Activated CD8-positive, alpha-beta T cell treated with anti-CD3 and anti-CD28 coated beads, Interleukin-2, amount 10 ng/mL, durations not matched to agents 7 days and 5 days (primary cell): ENCODE measurements around the gene SRBD1. TPM values are rescaled to one million over a fixed set of nuclear protein-coding genes. Genes with fewer than 3 reads are reported as not detected.

Experiments
- ATAC-seq: fragments of 150-1000 bp; cut with Tn5 transposase; one replicate; pipeline ENCODE4 v1.10.0; 2021; ENCODE audit warnings: moderate library complexity
- CTCF ChIA-PET: fragments of 350-600 bp; sonication (Branson Sonifier 250); formaldehyde crosslinking; loops from one replicate; lab custom pipeline; 2021; ENCODE audit warnings: antibody characterized with exemption; lab: Charles Lee
- POLR2A ChIA-PET: fragments of 350-600 bp; sonication (Branson Sonifier 250); formaldehyde crosslinking; loops from one replicate; lab custom pipeline; 2021; ENCODE audit warnings: antibody characterized with exemption; lab: Charles Lee
- DNase-seq: peaks from one replicate; pipeline ENCODE4 v3.0.0-alpha.2; 2020
- H3K27ac Mint-ChIP-seq: one replicate; pipeline ENCODE4 v1.8.0; 2021; ENCODE audit warnings: mild to moderate bottlenecking, mixed read lengths
- H3K27me3 Mint-ChIP-seq: one replicate; pipeline ENCODE4 v1.8.0; 2021; ENCODE audit warnings: low read depth, mixed read lengths
- H3K36me3 Mint-ChIP-seq: one replicate; pipeline ENCODE4 v1.8.0; 2021; ENCODE audit warnings: low read depth, mixed read lengths
- H3K4me1 Mint-ChIP-seq: one replicate; pipeline ENCODE4 v1.8.0; 2021; ENCODE audit warnings: low read depth, mixed read lengths
- H3K4me3 Mint-ChIP-seq: one replicate; pipeline ENCODE4 v1.8.0; 2021; ENCODE audit warnings: mild to moderate bottlenecking, mixed read lengths
- H3K9me3 Mint-ChIP-seq: one replicate; pipeline ENCODE4 v1.8.0; 2022; ENCODE audit warnings: mixed read lengths; ENCODE audit not compliant: insufficient read depth
- total RNA-seq, 2 experiments: library from RNA; stranded (reverse); gene quantifications; one replicate each; pipeline ENCODE4 v1.2.3, GENCODE V29; 2021

The SRBD1 gene
- total RNA-seq, 2 experiments from 2014 or later, result 19.2 to 22.7 TPM

GRCh38 chr2:45533771-45534170, 77.3 kb downstream of the SRBD1 start:
- Mint-ChIP-seq H3K4me1 (no peaks in the 10 kb centered on the region), H3K36me3 (peaks cover 25% of the 10 kb centered on the region), H3K9me3 (no peaks in the 10 kb centered on the region), H3K4me3 (no peak overlapping the region), H3K27me3 (no peaks in the 10 kb centered on the region), H3K27ac (no peak overlapping the region)
- DNase-seq (no peak), ATAC-seq (no peak)
- ChIA-PET CTCF (no interaction called here), POLR2A (no interaction called here)

GRCh38 chr2:45532181-45532580, 78.9 kb downstream of the SRBD1 start:
- Mint-ChIP-seq H3K4me1 (no peaks in the 10 kb centered on the region), H3K9me3 (no peaks in the 10 kb centered on the region), H3K27ac (no peak overlapping the region), H3K36me3 (peaks cover 16% of the 10 kb centered on the region), H3K27me3 (no peaks in the 10 kb centered on the region), H3K4me3 (no peak overlapping the region)
- ChIA-PET CTCF (no interaction called here), POLR2A (no interaction called here)
- DNase-seq (no peak), ATAC-seq (no peak)

DNA sequence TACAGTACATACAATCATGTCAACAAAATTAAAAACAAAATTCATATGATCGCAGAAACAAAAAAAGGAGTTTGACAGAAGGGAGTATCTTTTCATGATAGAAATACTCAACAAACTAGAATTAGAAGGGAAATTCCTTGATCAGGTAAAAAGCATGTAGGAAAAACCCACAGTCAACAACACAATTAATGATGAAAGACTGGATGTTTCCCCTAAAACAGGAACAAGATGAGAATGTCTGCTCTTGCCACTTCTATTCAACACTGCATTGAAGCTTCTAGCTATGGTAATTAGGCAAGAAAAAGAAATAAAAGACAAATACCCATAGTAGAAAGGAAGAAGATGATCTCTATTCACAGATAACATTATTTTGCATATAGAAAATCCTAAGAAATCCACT, 87.1 kb downstream of the SRBD1 start:
- DNase-seq (no peak), ATAC-seq (no peak)
- H3K9me3 Mint-ChIP-seq, result no peaks in the 10 kb centered on the region
- H3K27me3 Mint-ChIP-seq, result no peaks in the 10 kb centered on the region
- CTCF ChIA-PET, result no interaction called here
- H3K36me3 Mint-ChIP-seq, result peaks cover 17% of the 10 kb centered on the region
- H3K27ac Mint-ChIP-seq, result no peak overlapping the region
- no peak overlapping the region for H3K4me3 Mint-ChIP-seq
- H3K4me1 Mint-ChIP-seq, result no peaks in the 10 kb centered on the region
- POLR2A ChIA-PET, result no interaction called here

- H3K27me3 Mint-ChIP-seq, result no peaks in the 10 kb centered on the region
- H3K27ac Mint-ChIP-seq, result no peak overlapping the region
- CTCF ChIA-PET, result no interaction called here
- POLR2A ChIA-PET, result no interaction called here
- ATAC-seq, result no peak
- DNase-seq, result no peak
- no peaks in the 10 kb centered on the region for H3K4me1 Mint-ChIP-seq
- no peaks in the 10 kb centered on the region for H3K9me3 Mint-ChIP-seq
- H3K4me3 Mint-ChIP-seq, result no peak overlapping the region
- peaks cover 12% of the 10 kb centered on the region for H3K36me3 Mint-ChIP-seq
These were observed 92.5 kb downstream of the SRBD1 start for GRCh38 chr2:45518546-45518945.

DNA sequence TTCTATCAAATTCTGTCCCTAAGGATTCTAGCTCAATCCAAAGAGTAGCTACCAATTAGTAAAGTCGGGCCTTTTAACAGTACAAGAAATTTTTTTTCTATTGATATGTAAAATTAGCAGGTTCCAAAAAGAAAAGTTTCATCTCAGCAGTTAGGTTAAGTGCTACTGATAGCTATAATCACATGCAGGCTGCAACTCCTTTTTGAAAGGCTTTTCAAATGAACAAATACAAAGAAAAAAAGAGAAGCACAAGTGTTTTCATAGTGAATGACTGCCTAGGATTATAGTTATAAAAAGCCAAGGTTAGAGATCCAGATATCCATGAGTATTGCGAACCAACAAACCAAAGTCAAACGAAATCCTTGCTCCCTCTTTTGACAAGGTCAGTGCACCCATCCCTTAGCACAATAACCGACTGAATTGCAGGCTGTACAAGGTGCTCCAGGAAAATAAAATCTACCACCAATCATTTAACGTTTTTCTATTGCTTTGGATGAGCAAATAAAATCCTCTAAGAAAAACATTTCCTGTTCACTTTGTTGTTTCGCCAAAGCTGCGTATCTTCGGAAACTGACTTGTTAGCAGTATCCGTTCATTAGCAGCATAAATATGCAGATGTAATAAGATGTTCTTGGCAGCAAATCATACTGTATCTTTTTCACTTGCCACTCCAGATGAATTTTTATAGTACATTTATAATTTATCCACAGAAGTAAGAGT, 100.2 kb downstream of the SRBD1 start:
- Mint-ChIP-seq H3K9me3 (no peaks in the 10 kb centered on the region), H3K27ac (no peak overlapping the region), H3K36me3 (peaks cover 5% of the 10 kb centered on the region), H3K4me1 (no peaks in the 10 kb centered on the region), H3K27me3 (no peaks in the 10 kb centered on the region), H3K4me3 (no peak overlapping the region)
- DNase-seq, result no peak
- ChIA-PET POLR2A (no interaction called here), CTCF (no interaction called here)
- no peak for ATAC-seq

DNA sequence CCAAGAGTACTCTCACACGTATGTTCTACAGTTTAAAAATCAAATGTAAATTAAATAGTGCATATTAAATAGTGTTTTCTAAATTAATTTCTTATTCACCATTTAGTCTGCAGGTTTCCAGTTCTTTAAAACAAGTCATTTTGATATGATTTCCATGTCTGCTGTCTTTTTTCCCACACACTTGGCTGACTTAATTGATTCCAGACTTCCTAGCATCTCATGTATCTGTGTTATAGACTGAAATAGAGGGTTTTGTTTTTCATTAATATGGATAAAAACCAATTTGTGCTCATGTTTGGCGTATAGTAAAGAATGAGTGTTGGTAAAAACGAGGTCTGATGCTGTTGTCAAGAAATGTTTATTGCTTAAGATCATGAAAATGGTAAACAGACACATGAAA, 104.3 kb downstream of the SRBD1 start:
- no peak for DNase-seq
- Mint-ChIP-seq H3K4me3 (no peak overlapping the region), H3K9me3 (no peaks in the 10 kb centered on the region), H3K27me3 (no peaks in the 10 kb centered on the region), H3K36me3 (peaks cover 14% of the 10 kb centered on the region), H3K4me1 (no peaks in the 10 kb centered on the region), H3K27ac (no peak overlapping the region)
- ChIA-PET POLR2A (no interaction called here), CTCF (no interaction called here)
- no peak for ATAC-seq

GRCh38 chr2:45505138-45505537, 105.9 kb downstream of the SRBD1 start:
- CTCF ChIA-PET, result interaction anchor here (0.7 to 1.5 kb wide), 3 partner anchors 9 to 12 kb away, joined by 3 to 5 read pairs (median 4); no protein-coding TSS in a partner anchor
- no peaks in the 10 kb centered on the region for H3K4me1 Mint-ChIP-seq
- no peak overlapping the region for H3K27ac Mint-ChIP-seq
- H3K4me3 Mint-ChIP-seq, result no peak overlapping the region
- POLR2A ChIA-PET, result no interaction called here
- H3K9me3 Mint-ChIP-seq, result peaks cover 5% of the 10 kb centered on the region
- ATAC-seq (no peak), DNase-seq (no peak)
- no peaks in the 10 kb centered on the region for H3K27me3 Mint-ChIP-seq
- H3K36me3 Mint-ChIP-seq, result peaks cover 18% of the 10 kb centered on the region

- Mint-ChIP-seq H3K36me3 (peaks cover 20% of the 10 kb centered on the region), H3K27me3 (no peaks in the 10 kb centered on the region), H3K27ac (no peak overlapping the region), H3K9me3 (peaks cover 5% of the 10 kb centered on the region), H3K4me3 (no peak overlapping the region), H3K4me1 (peaks cover 11% of the 10 kb centered on the region)
- ChIA-PET CTCF (no interaction called here), POLR2A (no interaction called here)
- DNase-seq (no peak), ATAC-seq (no peak)
These were observed 112.2 kb downstream of the SRBD1 start for GRCh38 chr2:45498661-45499550.

GRCh38 chr2:45497355-45497754, 113.7 kb downstream of the SRBD1 start:
- ATAC-seq (no peak), DNase-seq (no peak)
- ChIA-PET CTCF (interaction anchor here (1.5 to 1.7 kb wide), 2 partner anchors 81 to 516 kb away, joined by 4 to 7 read pairs; no protein-coding TSS in a partner anchor), POLR2A (no interaction called here)
- peaks cover 5% of the 10 kb centered on the region for H3K9me3 Mint-ChIP-seq
- peaks cover 16% of the 10 kb centered on the region for H3K36me3 Mint-ChIP-seq
- no peak overlapping the region for H3K4me3 Mint-ChIP-seq
- no peaks in the 10 kb centered on the region for H3K27me3 Mint-ChIP-seq
- no peak overlapping the region for H3K27ac Mint-ChIP-seq
- H3K4me1 Mint-ChIP-seq, result peaks cover 11% of the 10 kb centered on the region

DNA sequence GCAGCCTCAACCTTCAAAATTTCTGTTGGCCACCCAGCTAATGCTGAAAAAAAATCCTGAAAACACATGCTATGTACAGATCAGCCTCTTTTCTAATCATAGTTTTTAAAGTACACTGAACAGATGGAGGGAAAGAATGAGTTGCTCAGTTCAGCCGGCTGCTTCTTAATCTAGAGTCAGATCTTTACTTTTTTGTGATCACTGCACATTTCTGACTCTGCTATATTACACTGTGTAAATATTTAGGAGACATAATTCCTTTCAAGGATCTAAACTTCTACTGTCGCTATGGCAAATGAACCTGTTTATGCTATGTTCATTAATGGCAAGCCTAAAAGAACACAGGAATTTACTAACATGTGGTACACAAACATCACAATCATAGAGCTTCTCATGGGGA, 114.2 kb downstream of the SRBD1 start:
- Mint-ChIP-seq H3K4me3 (no peak overlapping the region), H3K27ac (no peak overlapping the region), H3K27me3 (no peaks in the 10 kb centered on the region), H3K36me3 (peaks cover 12% of the 10 kb centered on the region), H3K9me3 (peaks cover 5% of the 10 kb centered on the region), H3K4me1 (peaks cover 11% of the 10 kb centered on the region)
- CTCF ChIA-PET, result interaction anchor here (1.5 to 1.7 kb wide), 2 partner anchors 82 to 516 kb away, joined by 4 to 7 read pairs; no protein-coding TSS in a partner anchor
- POLR2A ChIA-PET, result no interaction called here
- DNase-seq, result no peak
- no peak for ATAC-seq

DNA sequence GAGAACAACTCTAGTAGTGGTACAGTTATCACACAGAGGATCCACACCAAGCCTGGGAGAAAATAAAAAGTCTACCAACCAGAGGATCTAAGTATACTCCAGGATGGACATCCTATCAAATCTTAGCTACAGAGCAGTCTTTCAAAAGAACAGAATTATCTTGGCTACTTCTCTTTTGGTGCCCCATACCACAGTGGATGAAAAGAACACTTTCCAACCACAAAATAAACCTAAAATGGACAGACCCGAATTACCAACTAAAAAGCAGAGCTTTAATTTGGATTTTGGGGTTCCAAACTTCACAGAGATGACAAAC, 116.1 kb downstream of the SRBD1 start:
- Mint-ChIP-seq H3K27me3 (no peaks in the 10 kb centered on the region), H3K36me3 (peaks cover under 1% of the 10 kb centered on the region), H3K4me1 (peaks cover 11% of the 10 kb centered on the region), H3K27ac (no peak overlapping the region), H3K9me3 (no peaks in the 10 kb centered on the region), H3K4me3 (no peak overlapping the region)
- POLR2A ChIA-PET, result no interaction called here
- CTCF ChIA-PET, result interaction anchor here (0.6 to 3.1 kb wide), 14 partner anchors 9 to 540 kb away, joined by 3 to 56 read pairs (median 3); partner anchors contain the start of gene SRBD1
- DNase-seq (no peak), ATAC-seq (no peak)
